ENCODE data around the gene DRAP1.

Gene DRAP1

GRCh38 chr11:65880844-65881421 lies 38.3 kb upstream of the DRAP1 start:
- TF ChIP-seq CTCF (IDR thresholded peaks at IDR 0.05; ENCODE audit: low read length) (no peak), EZH2 (optimal IDR thresholded peaks at IDR 0.05; ENCODE audit: low read depth, low read length) (no peak), EZH2phosphoT487 (IDR thresholded peaks at IDR 0.05; ENCODE audit: low read length) (no peak)
- no peaks in the 10 kb centered on the region for H3F3A ChIP-seq (ENCODE audit: insufficient read depth, low read length)
- no peak overlapping the region for H3K4me3 ChIP-seq (ENCODE audit: low read length)
- H3K4me1 ChIP-seq (ENCODE audit: low read length), result peaks cover 12% of the 10 kb centered on the region; the same call in 1 of the 2 replicates
- H3K9ac ChIP-seq (ENCODE audit: low read length), result no peak overlapping the region
- peaks cover 8% of the 10 kb centered on the region for H3K36me3 ChIP-seq (replicated peaks; ENCODE audit: insufficient read depth, low read length)
- H3K79me2 ChIP-seq (ENCODE audit: low read length), result peaks cover 8% of the 10 kb centered on the region
- H3K27ac ChIP-seq (ENCODE audit: low read length), result no peak overlapping the region
- H3K9me3 ChIP-seq (replicated peaks; ENCODE audit: insufficient read depth, low read length), result no peaks in the 10 kb centered on the region
- no peaks in the 10 kb centered on the region for H3K9me2 ChIP-seq (replicated peaks; ENCODE audit: insufficient read depth, low read length)
- no peak overlapping the region for H2AFZ ChIP-seq (ENCODE audit: low read length)
- H3K4me2 ChIP-seq (ENCODE audit: low read depth, low read length), result no peak overlapping the region
- H4K20me1 ChIP-seq (ENCODE audit: insufficient read depth, low read length), result no peaks in the 10 kb centered on the region
- DNase-seq, result no peak
- no peaks in the 10 kb centered on the region for H3K27me3 ChIP-seq (replicated peaks; ENCODE audit: insufficient read depth, low read length)

- no peaks in the 10 kb centered on the region for H3K27me3 ChIP-seq (replicated peaks; ENCODE audit: insufficient read depth, low read length)
- H3K9me2 ChIP-seq (replicated peaks; ENCODE audit: insufficient read depth, low read length), result no peaks in the 10 kb centered on the region
- H3K27ac ChIP-seq (ENCODE audit: low read length), result no peak overlapping the region
- H3K36me3 ChIP-seq (replicated peaks; ENCODE audit: insufficient read depth, low read length), result peaks cover 8% of the 10 kb centered on the region
- no peaks in the 10 kb centered on the region for H3F3A ChIP-seq (ENCODE audit: insufficient read depth, low read length)
- DNase-seq, result no peak
- H3K4me3 ChIP-seq (ENCODE audit: low read length), result no peak overlapping the region
- no peaks in the 10 kb centered on the region for H3K9me3 ChIP-seq (replicated peaks; ENCODE audit: insufficient read depth, low read length)
- no peak overlapping the region for H2AFZ ChIP-seq (ENCODE audit: low read length)
- no peak overlapping the region for H3K4me2 ChIP-seq (ENCODE audit: low read depth, low read length)
- no peaks in the 10 kb centered on the region for H4K20me1 ChIP-seq (ENCODE audit: insufficient read depth, low read length)
- peaks cover 18% of the 10 kb centered on the region for H3K79me2 ChIP-seq (ENCODE audit: low read length)
- H3K9ac ChIP-seq (ENCODE audit: low read length), result no peak overlapping the region
- peaks cover 20% of the 10 kb centered on the region for H3K4me1 ChIP-seq (ENCODE audit: low read length)
- TF ChIP-seq CTCF (IDR thresholded peaks at IDR 0.05; ENCODE audit: low read length), result no peak
- no peak for TF ChIP-seq EZH2phosphoT487 (IDR thresholded peaks at IDR 0.05; ENCODE audit: low read length)
- no peak for TF ChIP-seq EZH2 (optimal IDR thresholded peaks at IDR 0.05; ENCODE audit: low read depth, low read length)
Observed at GRCh38 chr11:65882120-65883057, 36.8 kb upstream of the DRAP1 start.

GRCh38 chr11:65883058-65883761 lies 36.0 kb upstream of the DRAP1 start:
- Histone ChIP-seq H3K9me2 (replicated peaks; ENCODE audit: insufficient read depth, low read length) (no peaks in the 10 kb centered on the region), H3K27ac (ENCODE audit: low read length) (no peak overlapping the region), H3K9ac (ENCODE audit: low read length) (no peak overlapping the region), H3K4me3 (ENCODE audit: low read length) (no peak overlapping the region), H3K4me2 (ENCODE audit: low read depth, low read length) (no peak overlapping the region), H3K9me3 (replicated peaks; ENCODE audit: insufficient read depth, low read length) (no peaks in the 10 kb centered on the region), H3K27me3 (replicated peaks; ENCODE audit: insufficient read depth, low read length) (no peaks in the 10 kb centered on the region), H3K4me1 (ENCODE audit: low read length) (peaks cover 25% of the 10 kb centered on the region), H3K36me3 (replicated peaks; ENCODE audit: insufficient read depth, low read length) (peaks cover 8% of the 10 kb centered on the region), H2AFZ (ENCODE audit: low read length) (no peak overlapping the region), H4K20me1 (ENCODE audit: insufficient read depth, low read length) (no peaks in the 10 kb centered on the region), H3F3A (ENCODE audit: insufficient read depth, low read length) (0 out of 2 replicates have a peak, but pooled peaks cover 7% of the 10 kb centered on the region), H3K79me2 (ENCODE audit: low read length) (peaks cover 26% of the 10 kb centered on the region)
- DNase-seq, result no peak
- no peak for TF ChIP-seq EZH2phosphoT487 (IDR thresholded peaks at IDR 0.05; ENCODE audit: low read length)
- no peak for TF ChIP-seq EZH2 (optimal IDR thresholded peaks at IDR 0.05; ENCODE audit: low read depth, low read length)
- TF ChIP-seq CTCF (IDR thresholded peaks at IDR 0.05; ENCODE audit: low read length), result no peak

Data from MM.1S (cell line).